Neural cell (in vitro differentiated cells): ENCODE measurements around the gene IMPA2. TPM values are rescaled to one million over a fixed set of nuclear protein-coding genes. Genes with fewer than 3 reads are reported as not detected.

Experiments
- H2AFZ ChIP-seq: fragments of 200-600, 300-800 bp; sonication (generic), shearing (Covaris generic); 2 replicates; pipeline ENCODE4 v1.6.0; 2014; ENCODE audit warnings: low read depth, mild to moderate bottlenecking, antibody characterized with exemption, low read length, moderate library complexity
- H3F3A ChIP-seq: fragments of 200-600 bp; shearing (Covaris generic); 2 replicates; pipeline ENCODE4 v1.6.1; 2016; ENCODE audit warnings: mild to moderate bottlenecking, moderate library complexity, mixed read lengths, antibody characterized with exemption, low read length; ENCODE audit not compliant: insufficient read depth, poor library complexity, severe bottlenecking
- H3K27ac ChIP-seq: fragments of 200-600, 300-800 bp; sonication (generic), shearing (Covaris generic); 2 replicates; pipeline ENCODE4 v1.5.1; 2014; ENCODE audit warnings: mild to moderate bottlenecking, low read length, moderate library complexity
- H3K27me3 ChIP-seq: fragments of 300-800, 200-600 bp; sonication (generic), shearing (Covaris generic); 2 replicates; pipeline ENCODE4 v1.6.0; 2014; ENCODE audit warnings: mild to moderate bottlenecking, low read depth, low read length, moderate library complexity; ENCODE audit not compliant: insufficient read depth
- H3K36me3 ChIP-seq: fragments of 300-800, 200-600 bp; sonication (generic), shearing (Covaris generic); 2 replicates; pipeline ENCODE4 v1.5.1; 2014; ENCODE audit warnings: mild to moderate bottlenecking, antibody characterized with exemption, low read length, moderate library complexity; ENCODE audit not compliant: insufficient read depth
- H3K4me2 ChIP-seq: fragments of 300-800, 200-600 bp; sonication (generic), shearing (Covaris generic); 2 replicates; pipeline ENCODE4 v1.6.0; 2014; ENCODE audit warnings: mild to moderate bottlenecking, low read length
- H3K4me3 ChIP-seq: fragments of 300-800, 200-600 bp; sonication (generic), shearing (Covaris generic); 2 replicates; pipeline ENCODE4 v1.5.1; 2014; ENCODE audit warnings: mild to moderate bottlenecking, low read length, moderate library complexity
- H3K79me2 ChIP-seq: fragments of 200-600 bp; shearing (Covaris generic); replicated peaks from 2 replicates; pipeline ENCODE4 v1.6.0; 2014; ENCODE audit warnings: mild to moderate bottlenecking, low read length, moderate library complexity; ENCODE audit not compliant: insufficient read depth
- H3K9ac ChIP-seq: fragments of 300-800, 200-600 bp; sonication (generic), shearing (Covaris generic); 2 replicates; pipeline ENCODE4 v1.6.1; 2016; ENCODE audit warnings: mild to moderate bottlenecking, low read length, mixed read lengths
- H3K9me2 ChIP-seq: fragments of 200-600 bp; shearing (Covaris generic); 2 replicates; pipeline ENCODE4 v1.6.1; 2016; ENCODE audit warnings: mild to moderate bottlenecking, low read length, mixed read lengths; ENCODE audit not compliant: insufficient read depth
- H3K9me3 ChIP-seq: fragments of 200-600, 300-800 bp; sonication (generic), shearing (Covaris generic); 2 replicates; pipeline ENCODE4 v1.6.1; 2016; ENCODE audit warnings: mild to moderate bottlenecking, mixed run types, low read length, moderate library complexity, mixed read lengths
- H4K20me1 ChIP-seq: fragments of 200-600 bp; shearing (Covaris generic); 2 replicates; pipeline ENCODE4 v1.6.1; 2016; ENCODE audit warnings: mild to moderate bottlenecking, mixed run types; ENCODE audit not compliant: insufficient read depth
- EP300 ChIP-seq: fragments of 450-650 bp; conservative IDR thresholded peaks from 2 replicates; pipeline ENCODE4 v1.6.1; 2014; ENCODE audit warnings: antibody characterized with exemption, mild to moderate bottlenecking, moderate library complexity; ENCODE audit not compliant: poor library complexity, severe bottlenecking
- EZH2 ChIP-seq: fragments of 200-600, 300-800 bp; shearing (Covaris generic), sonication (generic); IDR thresholded peaks from 2 replicates; pipeline ENCODE4 v1.6.1; 2014; ENCODE audit warnings: antibody characterized with exemption, low read length, borderline replicate concordance, mild to moderate bottlenecking; ENCODE audit not compliant: insufficient read depth, poor library complexity, severe bottlenecking
- MXI1 ChIP-seq: fragments of 450-650 bp; conservative IDR thresholded peaks from 2 replicates; pipeline ENCODE4 v1.6.1; 2014; ENCODE audit warnings: antibody characterized with exemption, mild to moderate bottlenecking; ENCODE audit not compliant: poor library complexity, severe bottlenecking
- POLR2AphosphoS5 ChIP-seq: IDR thresholded peaks from 2 replicates; pipeline ENCODE4 v1.6.1; 2012
- RAD21 ChIP-seq: fragments of 450-650 bp; conservative IDR thresholded peaks from 2 replicates; pipeline ENCODE4 v1.6.1; 2014; ENCODE audit warnings: antibody characterized with exemption, mild to moderate bottlenecking, moderate library complexity
- SMC3 ChIP-seq: fragments of 450-650 bp; conservative IDR thresholded peaks from 2 replicates; pipeline ENCODE4 v1.6.1; 2014; ENCODE audit warnings: antibody characterized with exemption, mild to moderate bottlenecking, moderate library complexity; ENCODE audit not compliant: poor library complexity
- TAF1 ChIP-seq: IDR thresholded peaks from 2 replicates; pipeline ENCODE4 v1.6.1; 2012; ENCODE audit warnings: low read depth
- polyA plus RNA-seq: library from polyadenylated mRNA; depleted of rRNA; stranded (reverse); fragments of >200 nt; gene quantifications from 2 replicates; pipeline ENCODE4 v1.2.3, GENCODE V29; 2014
- TF ChIP-seq, protein P1 (sequence below): fragments of 450-650 bp; IDR thresholded peaks from 2 replicates; pipeline ENCODE4 v1.5.1; 2014; ENCODE audit warnings: antibody characterized with exemption, mild to moderate bottlenecking, moderate library complexity; ENCODE audit not compliant: poor library complexity, severe bottlenecking
- TF ChIP-seq, protein P2 (sequence below): IDR thresholded peaks from 2 replicates; pipeline ENCODE4 v1.6.1; 2012; ENCODE audit warnings: borderline replicate concordance

Gene IMPA2
- polyA plus RNA-seq, 1 donor from 2014 or later, result 2.7 TPM

DNA sequence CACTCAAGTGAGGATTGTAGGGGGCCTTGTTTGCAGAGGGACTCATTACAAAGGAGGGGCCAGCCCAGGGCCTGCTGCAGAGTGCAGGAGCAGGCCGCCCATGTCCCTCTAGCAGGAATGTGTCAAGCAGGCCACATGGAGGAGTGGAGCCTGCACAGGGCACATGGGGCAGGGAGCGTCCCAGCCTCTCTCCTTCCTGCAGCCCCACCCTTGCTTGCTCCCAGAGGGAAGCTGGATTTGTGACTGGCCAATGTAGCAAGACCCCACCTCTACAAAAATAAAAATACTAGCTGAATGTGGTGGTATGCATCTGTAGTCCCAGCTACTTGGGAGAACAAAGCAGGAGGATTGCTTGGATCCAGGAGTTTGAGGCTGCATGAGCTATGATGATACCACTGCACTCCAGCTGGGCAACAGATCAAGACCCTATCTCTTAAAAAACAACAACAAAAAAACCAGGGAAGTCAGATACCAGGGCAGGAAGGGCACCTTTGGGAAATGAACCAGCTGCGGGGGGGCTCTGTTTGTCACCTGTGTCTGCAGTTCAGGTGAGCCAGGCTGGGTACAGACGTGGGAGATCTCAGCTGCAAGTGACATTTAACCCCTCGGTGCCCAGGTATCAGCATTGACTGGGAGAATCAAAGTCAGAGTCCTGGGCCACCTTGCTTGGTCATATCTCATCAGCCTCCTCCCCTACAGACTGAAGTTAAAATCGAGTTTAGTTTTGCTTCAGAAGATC is 27.7 kb downstream of the IMPA2 start:
- H4K20me1 ChIP-seq, result no peaks in the 10 kb centered on the region
- H3K4me2 ChIP-seq, result no peak overlapping the region
- no peak overlapping the region for H3K4me3 ChIP-seq
- H3K9me2 ChIP-seq, result no peaks in the 10 kb centered on the region
- no peaks in the 10 kb centered on the region for H3K36me3 ChIP-seq
- no peaks in the 10 kb centered on the region for H3K9me3 ChIP-seq
- no peaks in the 10 kb centered on the region for H3K79me2 ChIP-seq
- H3F3A ChIP-seq, result no peaks in the 10 kb centered on the region
- H3K9ac ChIP-seq, result no peak overlapping the region
- H2AFZ ChIP-seq, result no peak overlapping the region
- TF ChIP-seq RAD21, result no peak
- no peak overlapping the region for H3K27ac ChIP-seq
- no peaks in the 10 kb centered on the region for H3K27me3 ChIP-seq

DNA sequence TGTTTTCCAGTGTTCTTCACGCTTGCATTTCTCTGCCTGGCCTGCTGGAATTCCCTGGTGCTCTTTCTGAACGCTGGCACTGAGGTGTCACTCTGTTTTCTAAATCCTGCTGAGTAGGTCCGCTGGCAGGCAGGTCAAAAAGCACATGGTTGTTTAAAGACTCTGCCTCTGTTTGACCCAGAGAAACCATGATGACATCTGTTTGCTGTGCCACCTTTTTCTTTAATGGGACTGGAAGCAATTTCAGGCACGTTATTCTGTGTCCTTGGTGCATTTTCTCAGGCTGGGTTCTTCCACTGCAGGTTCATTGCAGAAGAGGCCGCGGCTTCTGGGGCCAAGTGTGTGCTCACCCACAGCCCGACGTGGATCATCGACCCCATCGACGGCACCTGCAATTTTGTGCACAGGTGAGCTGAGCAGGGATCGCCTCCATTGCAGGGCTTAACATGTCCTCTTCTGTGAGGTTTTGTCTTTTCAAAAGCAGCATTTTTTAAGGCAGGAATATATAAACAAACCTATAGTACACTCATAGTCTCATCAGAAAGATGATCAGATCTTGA is 28.4 kb downstream of the IMPA2 start:
- Histone ChIP-seq H3K4me2 (no peak overlapping the region), H3K4me3 (no peak overlapping the region), H3K27ac (no peak overlapping the region), H3K9ac (no peak overlapping the region), H3F3A (no peaks in the 10 kb centered on the region), H2AFZ (no peak overlapping the region), H3K9me2 (no peaks in the 10 kb centered on the region), H3K27me3 (no peaks in the 10 kb centered on the region), H3K9me3 (no peaks in the 10 kb centered on the region), H4K20me1 (no peaks in the 10 kb centered on the region), H3K36me3 (no peaks in the 10 kb centered on the region), H3K79me2 (no peaks in the 10 kb centered on the region)
- TF ChIP-seq RAD21, result no peak
- TF ChIP-seq MXI1, result no peak
- no peak for TF ChIP-seq POLR2AphosphoS5
- TF ChIP-seq SMC3, result no peak
- TF ChIP-seq, protein P1, sequence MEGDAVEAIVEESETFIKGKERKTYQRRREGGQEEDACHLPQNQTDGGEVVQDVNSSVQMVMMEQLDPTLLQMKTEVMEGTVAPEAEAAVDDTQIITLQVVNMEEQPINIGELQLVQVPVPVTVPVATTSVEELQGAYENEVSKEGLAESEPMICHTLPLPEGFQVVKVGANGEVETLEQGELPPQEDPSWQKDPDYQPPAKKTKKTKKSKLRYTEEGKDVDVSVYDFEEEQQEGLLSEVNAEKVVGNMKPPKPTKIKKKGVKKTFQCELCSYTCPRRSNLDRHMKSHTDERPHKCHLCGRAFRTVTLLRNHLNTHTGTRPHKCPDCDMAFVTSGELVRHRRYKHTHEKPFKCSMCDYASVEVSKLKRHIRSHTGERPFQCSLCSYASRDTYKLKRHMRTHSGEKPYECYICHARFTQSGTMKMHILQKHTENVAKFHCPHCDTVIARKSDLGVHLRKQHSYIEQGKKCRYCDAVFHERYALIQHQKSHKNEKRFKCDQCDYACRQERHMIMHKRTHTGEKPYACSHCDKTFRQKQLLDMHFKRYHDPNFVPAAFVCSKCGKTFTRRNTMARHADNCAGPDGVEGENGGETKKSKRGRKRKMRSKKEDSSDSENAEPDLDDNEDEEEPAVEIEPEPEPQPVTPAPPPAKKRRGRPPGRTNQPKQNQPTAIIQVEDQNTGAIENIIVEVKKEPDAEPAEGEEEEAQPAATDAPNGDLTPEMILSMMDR, result no peak
- no peak for TF ChIP-seq TAF1
- TF ChIP-seq EZH2, result no peak
- no peak for TF ChIP-seq EP300
- TF ChIP-seq, protein P2, sequence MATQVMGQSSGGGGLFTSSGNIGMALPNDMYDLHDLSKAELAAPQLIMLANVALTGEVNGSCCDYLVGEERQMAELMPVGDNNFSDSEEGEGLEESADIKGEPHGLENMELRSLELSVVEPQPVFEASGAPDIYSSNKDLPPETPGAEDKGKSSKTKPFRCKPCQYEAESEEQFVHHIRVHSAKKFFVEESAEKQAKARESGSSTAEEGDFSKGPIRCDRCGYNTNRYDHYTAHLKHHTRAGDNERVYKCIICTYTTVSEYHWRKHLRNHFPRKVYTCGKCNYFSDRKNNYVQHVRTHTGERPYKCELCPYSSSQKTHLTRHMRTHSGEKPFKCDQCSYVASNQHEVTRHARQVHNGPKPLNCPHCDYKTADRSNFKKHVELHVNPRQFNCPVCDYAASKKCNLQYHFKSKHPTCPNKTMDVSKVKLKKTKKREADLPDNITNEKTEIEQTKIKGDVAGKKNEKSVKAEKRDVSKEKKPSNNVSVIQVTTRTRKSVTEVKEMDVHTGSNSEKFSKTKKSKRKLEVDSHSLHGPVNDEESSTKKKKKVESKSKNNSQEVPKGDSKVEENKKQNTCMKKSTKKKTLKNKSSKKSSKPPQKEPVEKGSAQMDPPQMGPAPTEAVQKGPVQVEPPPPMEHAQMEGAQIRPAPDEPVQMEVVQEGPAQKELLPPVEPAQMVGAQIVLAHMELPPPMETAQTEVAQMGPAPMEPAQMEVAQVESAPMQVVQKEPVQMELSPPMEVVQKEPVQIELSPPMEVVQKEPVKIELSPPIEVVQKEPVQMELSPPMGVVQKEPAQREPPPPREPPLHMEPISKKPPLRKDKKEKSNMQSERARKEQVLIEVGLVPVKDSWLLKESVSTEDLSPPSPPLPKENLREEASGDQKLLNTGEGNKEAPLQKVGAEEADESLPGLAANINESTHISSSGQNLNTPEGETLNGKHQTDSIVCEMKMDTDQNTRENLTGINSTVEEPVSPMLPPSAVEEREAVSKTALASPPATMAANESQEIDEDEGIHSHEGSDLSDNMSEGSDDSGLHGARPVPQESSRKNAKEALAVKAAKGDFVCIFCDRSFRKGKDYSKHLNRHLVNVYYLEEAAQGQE, result no peak
